GM23248 (cell line): Measurements from ENCODE around the gene TSPAN5. TPM values are rescaled to one million over a fixed set of nuclear protein-coding genes. Genes with fewer than 3 reads are reported as not detected.

Experiments
- DNase-seq: peaks from one replicate; pipeline ENCODE4 v3.0.0-alpha.2; 2015
- H2AFZ ChIP-seq: fragments of 200-600 bp; sonication (generic); 2 replicates; pipeline ENCODE4 v1.6.1; 2016; ENCODE audit warnings: antibody characterized with exemption
- H3F3A ChIP-seq: fragments of 200-600 bp; sonication (generic); 2 replicates; pipeline ENCODE4 v1.6.1; 2016; ENCODE audit warnings: mild to moderate bottlenecking, antibody characterized with exemption, mixed run types; ENCODE audit not compliant: insufficient read depth
- H3K27ac ChIP-seq: fragments of 200-600 bp; sonication (generic); 2 replicates; pipeline ENCODE4 v1.5.1; 2016; ENCODE audit warnings: mild to moderate bottlenecking
- H3K27me3 ChIP-seq: fragments of 200-600 bp; sonication (generic); replicated peaks from 2 replicates; pipeline ENCODE4 v1.6.1; 2016; ENCODE audit warnings: mild to moderate bottlenecking; ENCODE audit not compliant: insufficient read depth
- H3K36me3 ChIP-seq: fragments of 200-600 bp; sonication (generic); 2 replicates; pipeline ENCODE4 v1.6.1; 2016; ENCODE audit warnings: low read depth, mild to moderate bottlenecking
- H3K4me1 ChIP-seq: fragments of 200-600 bp; sonication (generic); 2 replicates; pipeline ENCODE4 v1.6.1; 2016; ENCODE audit warnings: mild to moderate bottlenecking; ENCODE audit not compliant: insufficient read depth
- H3K4me2 ChIP-seq: fragments of 200-600 bp; sonication (generic); one replicate; pipeline ENCODE4 v1.6.1; 2016; ENCODE audit warnings: mild to moderate bottlenecking; ENCODE audit not compliant: unreplicated experiment
- H3K4me3 ChIP-seq: fragments of 200-600 bp; sonication (generic); 2 replicates; pipeline ENCODE4 v1.5.1; 2016; ENCODE audit warnings: mild to moderate bottlenecking
- H3K79me2 ChIP-seq: fragments of 200-600 bp; sonication (generic); 2 replicates; pipeline ENCODE4 v1.6.1; 2016; ENCODE audit warnings: mild to moderate bottlenecking; ENCODE audit not compliant: insufficient read depth
- H3K9ac ChIP-seq: fragments of 200-600 bp; sonication (generic); 2 replicates; pipeline ENCODE4 v1.6.1; 2016; ENCODE audit warnings: mild to moderate bottlenecking
- H3K9me2 ChIP-seq: fragments of 200-600 bp; sonication (generic); 2 replicates; pipeline ENCODE4 v1.6.1; 2016; ENCODE audit warnings: mixed run types, mild to moderate bottlenecking, moderate library complexity; ENCODE audit not compliant: insufficient read depth
- H3K9me3 ChIP-seq: fragments of 200-600 bp; sonication (generic); one replicate; pipeline ENCODE4 v1.6.1; 2017; ENCODE audit warnings: low read depth
- H4K20me1 ChIP-seq: fragments of 200-600 bp; sonication (generic); 2 replicates; pipeline ENCODE4 v1.6.0; 2016; ENCODE audit not compliant: insufficient read depth
- EZH2 ChIP-seq: fragments of 200-600 bp; sonication (generic); IDR thresholded peaks from 2 replicates; pipeline ENCODE4 v1.6.1; 2018; ENCODE audit warnings: antibody characterized with exemption, mild to moderate bottlenecking; ENCODE audit not compliant: insufficient read depth, poor library complexity, severe bottlenecking
- EZH2phosphoT487 ChIP-seq: fragments of 200-600 bp; sonication (generic); IDR thresholded peaks from 2 replicates; pipeline ENCODE4 v1.6.1; 2018; ENCODE audit warnings: antibody characterized with exemption, moderate library complexity, mild to moderate bottlenecking, low read depth; ENCODE audit not compliant: insufficient read depth
- WGBS, 2 experiments: methylation state at CpG; one replicate each; pipeline ENCODE4 v1.1.6; 2015 to 2017; ENCODE audit warnings: low lambda C conversion rate in 2 of 2, low coverage in 1 of 2; ENCODE audit errors: missing lambda C conversion rate in 2 of 2; 5-methylcytosine and 5-hydroxymethylcytosine counted together
- in situ Hi-C: fragments of 300-500 bp; cut with MboI; formaldehyde crosslinking; loops from 2 replicates; pipeline ENCODE4 v1.15.0; 2020
- polyA plus RNA-seq: library from polyadenylated mRNA; unstranded; fragments of >200 nt; fragmentation: Nextera tagmentation; extraction: Ambion mirVana; gene quantifications from 2 replicates; pipeline ENCODE4 v1.2.1, GENCODE V29; 2016
- total RNA-seq: library from RNA; depleted of rRNA; stranded (reverse); fragments of >200 nt; shearing (Covaris generic); gene quantifications from 2 replicates; pipeline ENCODE4 v1.2.3, GENCODE V29; 2014

Gene TSPAN5
- total and polyA plus RNA-seq, 2 experiments from 2014 or later: 61.9 to 76.6 TPM

- H2AFZ ChIP-seq: no peak overlapping the region
- H3K9me2 ChIP-seq: no peaks in the 10 kb centered on the region
- in situ Hi-C loops: no loop called here
- H3K4me2 ChIP-seq: no peak overlapping the region
- H3K36me3 ChIP-seq: 0 out of 2 replicates have a peak, but pooled peaks cover 4% of the 10 kb centered on the region
- H3K9me3 ChIP-seq: no peaks in the 10 kb centered on the region
- no peak overlapping the region for H3K9ac ChIP-seq
- H3F3A ChIP-seq: peaks cover 41% of the 10 kb centered on the region
- 75 to 84% methylated on average over 3 of the region's 3 CpGs for WGBS, 2 experiments
- TF ChIP-seq EZH2phosphoT487 (no peak), EZH2 (no peak)
- no peaks in the 10 kb centered on the region for H3K27me3 ChIP-seq
- DNase-seq: no peak
- H3K4me3 ChIP-seq: no peak overlapping the region
- H4K20me1 ChIP-seq: no peaks in the 10 kb centered on the region
- H3K4me1 ChIP-seq: peaks cover 27% of the 10 kb centered on the region
- no peak overlapping the region for H3K27ac ChIP-seq
- H3K79me2 ChIP-seq: peaks cover 98% of the 10 kb centered on the region
These were observed 26.9 kb downstream of the TSPAN5 start for GRCh38 chr4:98631506-98631905.

GRCh38 chr4:98630737-98631454, 27.5 kb downstream of the TSPAN5 start:
- Histone ChIP-seq H3K9me3 (no peaks in the 10 kb centered on the region), H3K36me3 (0 out of 2 replicates have a peak, but pooled peaks cover 4% of the 10 kb centered on the region), H3F3A (peaks cover 46% of the 10 kb centered on the region), H2AFZ (no peak overlapping the region), H3K27ac (no peak overlapping the region), H3K4me3 (no peak overlapping the region), H4K20me1 (no peaks in the 10 kb centered on the region), H3K9me2 (no peaks in the 10 kb centered on the region), H3K4me1 (peaks cover 32% of the 10 kb centered on the region), H3K9ac (no peak overlapping the region), H3K79me2 (peaks cover 96% of the 10 kb centered on the region), H3K27me3 (no peaks in the 10 kb centered on the region), H3K4me2 (no peak overlapping the region)
- WGBS, 2 experiments: 72 to 74% methylated on average over 8 of the region's 8 CpGs
- in situ Hi-C loops: no loop called here
- peak; percentile 8 for DNase-seq
- TF ChIP-seq EZH2: no peak
- TF ChIP-seq EZH2phosphoT487: no peak

- in situ Hi-C loops: no loop called here
- Histone ChIP-seq H3K4me2 (peak overlapping the region; percentile 73), H4K20me1 (no peaks in the 10 kb centered on the region), H3K9me2 (no peaks in the 10 kb centered on the region), H3K79me2 (peaks cover 96% of the 10 kb centered on the region), H3F3A (peaks cover 65% of the 10 kb centered on the region), H3K4me1 (peaks cover 64% of the 10 kb centered on the region), H3K9me3 (no peaks in the 10 kb centered on the region), H3K27ac (peak overlapping the region; percentile 70), H3K4me3 (peak overlapping the region; percentile 19; the same call in 1 of the 2 replicates), H3K27me3 (no peaks in the 10 kb centered on the region), H3K9ac (no peak overlapping the region), H3K36me3 (0 out of 2 replicates have a peak, but pooled peaks cover 4% of the 10 kb centered on the region), H2AFZ (no peak overlapping the region)
- WGBS, 2 experiments: 19 to 20% methylated on average over 3 of the region's 3 CpGs
- TF ChIP-seq EZH2: no peak
- TF ChIP-seq EZH2phosphoT487: no peak
- DNase-seq: peak; percentile 71
These were observed 30.7 kb downstream of the TSPAN5 start for GRCh38 chr4:98627531-98628257.

- H3K9me2 ChIP-seq: no peaks in the 10 kb centered on the region
- H3K4me3 ChIP-seq: 0 out of 2 replicates have a peak overlapping the region, but pooled peaks have one; percentile 24
- DNase-seq: peak; percentile 93
- peaks cover 70% of the 10 kb centered on the region for H3F3A ChIP-seq
- no peak overlapping the region for H3K9ac ChIP-seq
- H3K27me3 ChIP-seq: no peaks in the 10 kb centered on the region
- whole genome bisulfite sequencing, 2 experiments: 25 to 29% methylated on average over 4 of the region's 4 CpGs
- H3K36me3 ChIP-seq: 0 out of 2 replicates have a peak, but pooled peaks cover 4% of the 10 kb centered on the region
- H3K79me2 ChIP-seq: peaks cover 96% of the 10 kb centered on the region
- no peaks in the 10 kb centered on the region for H4K20me1 ChIP-seq
- peaks cover 72% of the 10 kb centered on the region for H3K4me1 ChIP-seq
- H3K9me3 ChIP-seq: no peaks in the 10 kb centered on the region
- peak overlapping the region; percentile 70 for H3K27ac ChIP-seq
- no peak overlapping the region for H2AFZ ChIP-seq
- no peak for TF ChIP-seq EZH2
- no peak for TF ChIP-seq EZH2phosphoT487
- in situ Hi-C loops: no loop called here
- H3K4me2 ChIP-seq: peak overlapping the region; percentile 73
These were observed 32.1 kb downstream of the TSPAN5 start for GRCh38 chr4:98626350-98626749.
